Stimulated activated naive CD8-positive, alpha-beta T cell treated with anti-CD3 and anti-CD28 coated beads, Interleukin-15, amount 100 ng/mL, for 72 hours (primary cell): ENCODE results near the gene OLA1.

Source experiments
- ATAC-seq: fragments of 150-1000 bp; cut with Tn5 transposase; 2 replicates; pipeline ENCODE4 v1.10.0; 2021; ENCODE audit warnings: mild to moderate bottlenecking, moderate library complexity
- DNase-seq, 2 donors: peaks; one replicate each; pipeline ENCODE4 v3.0.0; 2021 to 2022
- H3K27ac Mint-ChIP-seq, 2 donors: one replicate each; pipeline ENCODE4 v1.8.0; 2022; ENCODE audit warnings: mild to moderate bottlenecking in 2 of 2, mixed read lengths in 2 of 2, moderate library complexity in 2 of 2
- H3K27me3 Mint-ChIP-seq: one replicate; pipeline ENCODE4 v1.8.0; 2022; ENCODE audit warnings: mixed read lengths
- H3K4me1 Mint-ChIP-seq: one replicate; pipeline ENCODE4 v1.8.0; 2022; ENCODE audit warnings: mild to moderate bottlenecking, mixed read lengths
- H3K4me3 Mint-ChIP-seq, 2 donors: one replicate each; pipeline ENCODE4 v1.8.0; 2022; ENCODE audit warnings: mild to moderate bottlenecking in 2 of 2, mixed read lengths in 2 of 2, moderate library complexity in 1 of 2
- H3K9me3 Mint-ChIP-seq, 2 donors: one replicate each; pipeline ENCODE4 v1.8.0; 2022; ENCODE audit warnings: mixed read lengths in 2 of 2

Gene OLA1

DNA sequence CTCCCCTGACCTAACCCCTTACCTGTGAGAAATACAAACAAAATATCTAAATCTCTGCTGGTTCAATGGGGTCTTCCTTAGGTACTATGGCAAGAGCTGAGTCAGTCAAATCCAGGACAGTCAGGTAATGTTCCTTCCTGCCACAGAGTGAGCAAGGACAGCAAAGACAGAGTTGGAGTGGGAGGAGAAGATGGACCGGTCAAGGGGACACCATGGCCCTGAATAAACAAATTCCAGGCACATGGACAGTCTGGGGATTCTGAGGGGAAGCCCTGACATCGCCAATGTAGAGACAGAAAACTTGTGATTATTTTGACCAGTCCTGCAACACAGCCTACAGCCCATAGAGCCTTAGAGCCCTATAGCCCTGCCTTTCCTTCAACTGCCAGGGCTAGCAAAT, 42.8 kb downstream of the OLA1 start:
- H3K27ac Mint-ChIP-seq, result no peak overlapping the region
- no peak for ATAC-seq
- no peak overlapping the region for H3K4me3 Mint-ChIP-seq
- H3K27me3 Mint-ChIP-seq, result no peaks in the 10 kb centered on the region
- H3K9me3 Mint-ChIP-seq, result no peaks in the 10 kb centered on the region
- no peak for DNase-seq
- H3K4me1 Mint-ChIP-seq, result no peaks in the 10 kb centered on the region

- no peak overlapping the region for H3K4me3 Mint-ChIP-seq
- no peaks in the 10 kb centered on the region for H3K9me3 Mint-ChIP-seq
- H3K27me3 Mint-ChIP-seq, result no peaks in the 10 kb centered on the region
- DNase-seq (no peak), ATAC-seq (no peak)
- no peak overlapping the region for H3K27ac Mint-ChIP-seq
- H3K4me1 Mint-ChIP-seq, result no peaks in the 10 kb centered on the region
Observed at GRCh38 chr2:174202188-174202587, 46.1 kb downstream of the OLA1 start.

GRCh38 chr2:174198846-174199564, 49.3 kb downstream of the OLA1 start:
- Mint-ChIP-seq H3K27ac (no peak overlapping the region), H3K4me1 (no peaks in the 10 kb centered on the region)

DNA sequence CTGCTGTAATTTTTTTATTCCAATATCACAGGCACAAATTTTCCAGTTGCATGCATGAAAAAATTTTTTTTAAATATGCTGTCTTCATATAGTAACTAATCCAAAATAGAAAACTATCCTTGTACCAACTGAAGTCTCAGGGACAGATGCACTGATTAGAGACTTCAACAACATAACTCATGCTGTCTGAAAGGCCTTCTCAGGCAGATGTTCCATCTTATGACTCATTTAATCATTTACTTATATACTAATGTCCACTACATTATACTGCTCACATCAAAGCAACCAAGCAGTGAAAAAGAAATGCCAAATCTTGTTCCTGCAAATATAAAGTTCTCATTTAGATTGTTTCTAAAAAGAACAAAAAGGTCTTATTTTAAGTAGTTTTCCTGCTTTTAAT, 53.1 kb downstream of the OLA1 start:
- DNase-seq (no peak), ATAC-seq (no peak)
- Mint-ChIP-seq H3K4me3 (no peak overlapping the region), H3K27me3 (no peaks in the 10 kb centered on the region), H3K9me3 (no peaks in the 10 kb centered on the region), H3K4me1 (no peaks in the 10 kb centered on the region), H3K27ac (no peak overlapping the region)

More at GRCh38 chr2:174198846-174199564, 49.3 kb downstream of the OLA1 start:
- DNase-seq (no peak), ATAC-seq (no peak)
- no peaks in the 10 kb centered on the region for H3K9me3 Mint-ChIP-seq
- H3K4me3 Mint-ChIP-seq, result no peak overlapping the region
- H3K27me3 Mint-ChIP-seq, result no peaks in the 10 kb centered on the region

- H3K27me3 Mint-ChIP-seq, result no peaks in the 10 kb centered on the region
- no peaks in the 10 kb centered on the region for H3K9me3 Mint-ChIP-seq
- peaks cover 5% of the 10 kb centered on the region for H3K4me1 Mint-ChIP-seq
- DNase-seq, result no peak
- no peak overlapping the region for H3K4me3 Mint-ChIP-seq
- ATAC-seq, result no peak
- no peak overlapping the region for H3K27ac Mint-ChIP-seq
Observed at GRCh38 chr2:174193737-174194136, 54.6 kb downstream of the OLA1 start.

- Mint-ChIP-seq H3K27me3 (no peaks in the 10 kb centered on the region), H3K4me1 (peaks cover 5% of the 10 kb centered on the region), H3K27ac (no peak overlapping the region), H3K9me3 (no peaks in the 10 kb centered on the region), H3K4me3 (no peak overlapping the region)
- no peak for DNase-seq
- no peak for ATAC-seq
Observed at GRCh38 chr2:174192664-174193063, 55.7 kb downstream of the OLA1 start.

- no peak overlapping the region for H3K4me3 Mint-ChIP-seq
- H3K4me1 Mint-ChIP-seq, result peaks cover 5% of the 10 kb centered on the region
- no peak for ATAC-seq
- H3K27ac Mint-ChIP-seq, result no peak overlapping the region
- no peaks in the 10 kb centered on the region for H3K9me3 Mint-ChIP-seq
- no peak for DNase-seq
- no peaks in the 10 kb centered on the region for H3K27me3 Mint-ChIP-seq
Observed at GRCh38 chr2:174191342-174192074, 56.8 kb downstream of the OLA1 start.

DNA sequence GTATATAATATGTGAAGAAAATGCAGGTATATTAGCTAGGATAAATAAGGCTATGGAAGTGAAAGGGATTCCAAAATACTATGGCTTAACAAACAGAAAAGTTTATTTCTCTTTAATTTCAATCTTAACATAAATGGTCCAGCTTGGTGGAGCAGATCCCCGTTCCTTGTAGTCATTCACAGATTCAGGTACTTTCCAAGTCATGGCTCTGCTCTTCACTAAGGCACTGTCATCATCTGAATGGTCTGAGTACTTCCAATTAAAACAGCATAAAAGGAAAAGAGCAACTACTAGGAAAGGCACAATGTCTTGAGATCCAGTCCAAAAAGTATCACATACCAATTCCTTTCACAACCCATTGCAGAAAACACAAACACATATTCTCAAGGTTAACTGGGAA, 63.4 kb downstream of the OLA1 start:
- Mint-ChIP-seq H3K4me3 (no peak overlapping the region), H3K27ac (no peak overlapping the region), H3K4me1 (peaks cover 5% of the 10 kb centered on the region), H3K27me3 (no peaks in the 10 kb centered on the region), H3K9me3 (no peaks in the 10 kb centered on the region)
- DNase-seq (no peak), ATAC-seq (no peak)

DNA sequence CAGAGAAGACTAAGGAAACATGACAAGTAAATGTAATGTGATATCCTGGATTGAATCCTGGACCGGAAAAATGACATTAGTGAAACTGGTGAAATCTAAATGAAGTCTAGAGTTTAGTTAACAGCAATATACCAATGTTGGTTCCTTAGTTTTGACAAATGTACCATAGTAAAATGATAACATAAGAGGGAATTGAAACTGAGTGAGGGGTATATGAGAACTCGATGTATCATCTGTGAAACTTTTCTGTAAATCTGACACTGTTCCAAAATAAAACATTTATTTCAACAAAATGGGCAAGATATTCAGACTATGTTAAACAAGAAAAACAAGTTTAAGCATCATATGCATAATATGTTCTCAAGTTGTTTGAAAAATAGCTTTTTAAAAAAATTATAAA, 63.8 kb downstream of the OLA1 start:
- no peaks in the 10 kb centered on the region for H3K9me3 Mint-ChIP-seq
- no peak for ATAC-seq
- DNase-seq, result no peak
- no peak overlapping the region for H3K4me3 Mint-ChIP-seq
- peaks cover 1% of the 10 kb centered on the region for H3K4me1 Mint-ChIP-seq
- H3K27ac Mint-ChIP-seq, result no peak overlapping the region
- no peaks in the 10 kb centered on the region for H3K27me3 Mint-ChIP-seq

DNA sequence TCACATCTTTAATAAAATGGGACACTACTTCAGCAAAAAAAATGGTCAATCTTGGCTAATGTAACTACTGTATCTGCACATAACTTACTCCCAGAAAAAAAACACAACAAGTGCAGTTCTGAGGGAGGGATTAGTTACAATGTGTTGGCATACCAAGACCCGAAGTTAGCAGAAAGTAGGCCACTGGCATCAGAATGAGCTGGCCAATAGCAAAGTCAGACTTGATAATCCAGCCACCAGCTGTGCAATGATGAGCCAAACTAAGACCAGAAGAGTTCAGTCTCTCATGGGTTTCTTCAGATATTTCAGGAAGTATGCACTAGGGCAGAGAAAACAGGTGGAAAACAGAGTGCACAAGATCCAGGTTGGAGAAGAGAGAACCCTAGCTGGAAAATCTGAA, 65.3 kb downstream of the OLA1 start:
- DNase-seq, result no peak

DNA sequence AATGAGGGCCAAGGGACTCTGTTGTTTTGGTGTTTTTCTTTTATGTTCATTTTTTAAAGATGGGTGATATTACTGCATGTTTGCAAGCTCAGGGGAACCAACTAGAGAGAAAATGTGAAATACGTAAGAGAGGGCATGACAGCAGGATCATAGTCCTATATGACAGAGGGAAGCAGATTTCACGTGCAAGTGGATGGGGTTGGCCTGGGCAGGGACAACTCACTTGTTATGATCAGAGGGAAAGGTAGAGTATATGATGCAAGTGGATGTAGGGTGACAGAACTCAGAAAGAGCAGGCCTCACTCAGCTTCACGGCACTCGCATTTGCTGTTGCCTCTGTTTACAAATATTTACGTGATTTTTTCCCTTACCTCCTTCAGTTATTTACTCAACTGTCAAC, 67.0 kb downstream of the OLA1 start:
- no peak overlapping the region for H3K4me3 Mint-ChIP-seq
- DNase-seq, result no peak
- no peak overlapping the region for H3K27ac Mint-ChIP-seq
- no peak for ATAC-seq
- no peaks in the 10 kb centered on the region for H3K27me3 Mint-ChIP-seq
- H3K4me1 Mint-ChIP-seq, result no peaks in the 10 kb centered on the region
- no peaks in the 10 kb centered on the region for H3K9me3 Mint-ChIP-seq

More for the DNA sequence above, 65.3 kb downstream of the OLA1 start:
- H3K4me1 Mint-ChIP-seq, result no peaks in the 10 kb centered on the region
- H3K9me3 Mint-ChIP-seq, result no peaks in the 10 kb centered on the region
- no peak overlapping the region for H3K27ac Mint-ChIP-seq
- no peaks in the 10 kb centered on the region for H3K27me3 Mint-ChIP-seq
- ATAC-seq, result no peak
- no peak overlapping the region for H3K4me3 Mint-ChIP-seq

DNA sequence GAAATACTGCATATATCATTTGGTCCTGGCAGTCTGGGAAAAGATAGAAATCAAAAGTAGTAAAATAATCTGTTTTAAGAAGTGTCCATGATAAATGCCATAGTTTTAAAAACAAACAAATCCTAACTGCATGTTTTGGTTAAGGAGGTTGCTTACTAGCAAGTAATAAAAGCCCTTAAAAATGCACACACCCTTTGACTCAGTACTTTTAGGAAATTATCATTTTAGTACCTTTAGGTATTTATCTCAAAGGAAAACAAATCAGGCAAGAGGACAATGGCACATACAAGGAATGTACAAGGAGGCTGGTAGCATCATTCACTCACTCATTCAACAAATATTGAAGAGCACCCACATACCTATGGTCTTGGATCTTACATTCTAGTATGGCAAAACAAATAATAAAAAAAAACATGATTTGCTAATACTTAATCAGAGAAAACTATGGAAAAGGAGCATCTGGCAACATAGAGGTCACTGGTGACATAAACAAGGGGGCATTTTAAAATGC, 67.6 kb downstream of the OLA1 start:
- H3K27ac Mint-ChIP-seq, result no peak overlapping the region
- H3K27me3 Mint-ChIP-seq, result no peaks in the 10 kb centered on the region
- H3K4me1 Mint-ChIP-seq, result no peaks in the 10 kb centered on the region
- peaks cover 0 to 2% of the 10 kb centered on the region in 2 donors for H3K9me3 Mint-ChIP-seq
- no peak overlapping the region for H3K4me3 Mint-ChIP-seq
- no peak for ATAC-seq
- DNase-seq, result no peak

- no peaks in the 10 kb centered on the region for H3K27me3 Mint-ChIP-seq
- H3K27ac Mint-ChIP-seq, result no peak overlapping the region
- DNase-seq (no peak), ATAC-seq (no peak)
- H3K4me3 Mint-ChIP-seq, result no peak overlapping the region
- peaks cover 0 to 4% of the 10 kb centered on the region in 2 donors for H3K9me3 Mint-ChIP-seq
- H3K4me1 Mint-ChIP-seq, result no peaks in the 10 kb centered on the region
Observed at GRCh38 chr2:174180165-174180724, 68.1 kb downstream of the OLA1 start.

DNA sequence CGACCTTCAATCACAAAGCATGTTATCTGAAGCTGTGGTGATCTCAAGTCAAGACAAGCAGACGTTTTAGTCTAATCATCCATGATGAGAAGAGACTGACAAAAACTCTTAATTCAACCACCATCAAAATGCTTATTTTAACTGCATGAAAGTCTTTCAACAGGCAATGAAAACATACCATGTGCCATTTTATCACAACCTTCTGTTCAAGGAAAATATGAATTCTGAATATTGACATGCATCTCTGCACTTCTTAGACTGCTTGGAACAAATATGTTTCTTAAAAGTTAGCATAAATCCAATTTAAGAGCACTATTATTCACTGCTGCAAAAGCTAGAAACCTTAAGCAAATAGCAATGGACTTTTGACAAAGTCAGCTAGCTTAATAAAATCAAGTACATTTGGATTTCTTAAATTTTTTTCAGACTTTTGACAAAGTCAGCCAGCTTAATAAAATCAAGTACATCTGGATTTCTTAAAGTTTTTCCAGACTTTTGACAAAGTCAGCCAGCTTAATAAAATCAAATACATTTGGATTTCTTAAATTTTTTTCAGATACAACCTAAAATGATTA, 70.9 kb downstream of the OLA1 start:
- peaks cover 17 to 28% of the 10 kb centered on the region in 2 donors for H3K9me3 Mint-ChIP-seq
- H3K4me3 Mint-ChIP-seq, result no peak overlapping the region
- no peak overlapping the region for H3K27ac Mint-ChIP-seq
- no peak for ATAC-seq
- H3K4me1 Mint-ChIP-seq, result no peaks in the 10 kb centered on the region
- H3K27me3 Mint-ChIP-seq, result no peaks in the 10 kb centered on the region
- no peak for DNase-seq

DNA sequence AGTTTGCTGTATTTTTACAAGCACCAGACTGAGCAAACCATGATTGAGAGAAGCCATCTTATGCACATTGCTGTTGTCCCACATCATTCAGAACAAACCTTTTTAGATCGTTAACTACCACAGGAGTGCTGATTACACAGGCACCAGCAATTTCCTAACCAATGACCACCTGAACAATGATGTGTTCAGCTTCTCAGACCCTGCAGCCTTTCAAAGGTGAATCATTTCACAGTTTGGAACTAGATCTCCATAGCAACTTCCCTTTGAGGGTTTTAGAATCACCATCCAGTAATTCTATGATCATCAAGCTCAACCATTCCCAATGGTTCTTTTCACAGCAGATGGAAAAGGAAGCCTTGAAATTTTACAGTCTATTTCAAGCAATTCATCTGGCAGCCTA, 71.4 kb downstream of the OLA1 start:
- H3K27ac Mint-ChIP-seq, result no peak overlapping the region
- H3K27me3 Mint-ChIP-seq, result no peaks in the 10 kb centered on the region
- H3K4me1 Mint-ChIP-seq, result no peaks in the 10 kb centered on the region
- DNase-seq (no peak), ATAC-seq (no peak)
- no peak overlapping the region for H3K4me3 Mint-ChIP-seq
- H3K9me3 Mint-ChIP-seq, result peaks cover 22 to 33% of the 10 kb centered on the region in 2 donors

GRCh38 chr2:174174741-174175140, 73.6 kb downstream of the OLA1 start:
- Mint-ChIP-seq H3K4me1 (no peaks in the 10 kb centered on the region), H3K27ac (no peak overlapping the region), H3K9me3 (peaks cover 33 to 49% of the 10 kb centered on the region in 2 donors), H3K27me3 (no peaks in the 10 kb centered on the region), H3K4me3 (no peak overlapping the region)
- DNase-seq (no peak), ATAC-seq (no peak)
